ENCODE data around the gene ERC1. TPM values are rescaled to one million over a fixed set of nuclear protein-coding genes. Genes with fewer than 3 reads are reported as not detected.

ERC1 gene
- total RNA-seq, 2 donors from 2014 or later = 18.9 to 72.9 TPM

DNA sequence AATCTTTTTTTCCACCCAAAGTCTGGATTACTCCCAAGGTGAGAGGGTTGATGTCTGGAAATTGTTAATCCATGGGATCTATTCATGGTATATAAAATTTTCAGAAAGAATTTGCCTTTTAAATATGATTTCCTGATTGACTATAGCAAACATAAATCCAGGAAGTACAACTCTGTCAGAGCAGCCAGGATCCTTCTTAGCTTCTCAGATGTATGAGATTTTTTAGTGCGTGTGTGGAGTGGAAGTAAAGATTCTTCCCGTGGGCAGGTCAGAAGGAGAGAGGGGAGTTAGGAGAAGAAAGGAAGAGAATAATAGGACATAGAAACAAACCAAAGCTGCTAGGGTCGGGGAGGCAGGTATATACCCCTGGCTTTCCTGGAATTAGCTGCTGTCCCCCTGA lies 444.0 kb downstream of the ERC1 start:
- Histone ChIP-seq H3K4me1 (replicated peaks) (peaks cover 7% of the 10 kb centered on the region), H3K36me3 (no peaks in the 10 kb centered on the region), H3K4me3 (no peak overlapping the region), H3K9me3 (no peaks in the 10 kb centered on the region), H3K27me3 (replicated peaks; ENCODE audit: insufficient read depth) (no peaks in the 10 kb centered on the region), H3K27ac (peak overlapping the region; percentile 20 to 32)
- intact Hi-C loops (cut with DNase I) = no loop called here
- DNase-seq (ENCODE audit: low spot score) = no peak
- WGBS = 53% methylated on average over 3 of the region's 3 CpGs
- TF ChIP-seq, protein P1, sequence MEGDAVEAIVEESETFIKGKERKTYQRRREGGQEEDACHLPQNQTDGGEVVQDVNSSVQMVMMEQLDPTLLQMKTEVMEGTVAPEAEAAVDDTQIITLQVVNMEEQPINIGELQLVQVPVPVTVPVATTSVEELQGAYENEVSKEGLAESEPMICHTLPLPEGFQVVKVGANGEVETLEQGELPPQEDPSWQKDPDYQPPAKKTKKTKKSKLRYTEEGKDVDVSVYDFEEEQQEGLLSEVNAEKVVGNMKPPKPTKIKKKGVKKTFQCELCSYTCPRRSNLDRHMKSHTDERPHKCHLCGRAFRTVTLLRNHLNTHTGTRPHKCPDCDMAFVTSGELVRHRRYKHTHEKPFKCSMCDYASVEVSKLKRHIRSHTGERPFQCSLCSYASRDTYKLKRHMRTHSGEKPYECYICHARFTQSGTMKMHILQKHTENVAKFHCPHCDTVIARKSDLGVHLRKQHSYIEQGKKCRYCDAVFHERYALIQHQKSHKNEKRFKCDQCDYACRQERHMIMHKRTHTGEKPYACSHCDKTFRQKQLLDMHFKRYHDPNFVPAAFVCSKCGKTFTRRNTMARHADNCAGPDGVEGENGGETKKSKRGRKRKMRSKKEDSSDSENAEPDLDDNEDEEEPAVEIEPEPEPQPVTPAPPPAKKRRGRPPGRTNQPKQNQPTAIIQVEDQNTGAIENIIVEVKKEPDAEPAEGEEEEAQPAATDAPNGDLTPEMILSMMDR (IDR thresholded peaks at IDR 0.05) = no peak
- TF ChIP-seq POLR2A (IDR thresholded peaks at IDR 0.05) = no peak
- no peak for TF ChIP-seq POLR2AphosphoS5 (IDR thresholded peaks at IDR 0.05)

DNA sequence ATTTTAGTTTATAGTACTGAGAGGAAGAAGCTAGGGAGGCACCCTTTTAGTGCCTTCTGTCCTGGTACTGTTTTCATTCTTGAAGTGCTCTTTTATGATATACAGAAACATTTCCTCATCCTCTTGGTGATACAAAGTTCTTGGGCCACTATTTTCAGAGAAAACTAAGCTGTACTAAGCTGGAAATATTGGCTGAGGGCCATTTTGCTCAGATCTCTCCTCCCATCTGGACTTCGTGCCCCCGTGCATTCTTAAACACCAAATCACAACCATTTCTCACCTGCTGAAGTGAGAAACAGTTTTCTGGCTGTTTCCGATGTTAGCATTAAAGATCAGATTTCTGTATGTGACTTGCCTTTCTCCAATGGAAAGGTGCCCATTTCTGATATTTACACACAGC lies 444.4 kb downstream of the ERC1 start:
- DNase-seq (ENCODE audit: low spot score) = no peak
- Histone ChIP-seq H3K4me3 (no peak overlapping the region), H3K4me1 (replicated peaks) (peaks cover 7% of the 10 kb centered on the region), H3K27ac (peak overlapping the region; percentile 20 to 32), H3K9me3 (no peaks in the 10 kb centered on the region), H3K27me3 (replicated peaks; ENCODE audit: insufficient read depth) (no peaks in the 10 kb centered on the region), H3K36me3 (no peaks in the 10 kb centered on the region)
- TF ChIP-seq, protein P1 (IDR thresholded peaks at IDR 0.05) = no peak
- TF ChIP-seq POLR2AphosphoS5 (IDR thresholded peaks at IDR 0.05) (no peak), POLR2A (IDR thresholded peaks at IDR 0.05) (no peak)
- intact Hi-C loops (cut with DNase I) = no loop called here
- WGBS = 31% methylated on average over 3 of the region's 3 CpGs

DNA sequence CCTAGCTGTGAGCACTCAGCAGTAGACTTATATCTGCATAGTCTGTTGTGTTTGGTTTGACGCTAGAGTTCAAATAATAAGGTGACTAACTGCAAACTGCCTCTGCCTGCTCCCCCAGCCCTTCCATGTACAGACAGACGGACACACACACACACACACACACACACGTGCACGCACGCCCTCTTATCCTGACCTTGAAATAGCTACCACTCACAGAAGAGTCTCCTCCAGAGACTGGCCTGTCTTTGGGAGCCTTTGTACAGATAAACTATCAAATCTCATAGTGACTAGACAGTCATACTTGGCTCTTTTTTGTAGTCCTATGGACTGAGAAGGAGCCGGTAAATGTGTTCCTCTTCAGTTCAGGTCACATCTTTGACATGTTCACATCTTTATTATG lies 445.0 kb downstream of the ERC1 start:
- Histone ChIP-seq H3K27ac (peak overlapping the region in 1 of 2 donors; percentile 32), H3K4me1 (replicated peaks) (peaks cover 7% of the 10 kb centered on the region), H3K9me3 (no peaks in the 10 kb centered on the region), H3K4me3 (no peak overlapping the region), H3K27me3 (replicated peaks; ENCODE audit: insufficient read depth) (no peaks in the 10 kb centered on the region), H3K36me3 (no peaks in the 10 kb centered on the region)
- no peak for DNase-seq (ENCODE audit: low spot score)
- TF ChIP-seq, protein P1 (IDR thresholded peaks at IDR 0.05) = no peak
- no peak for TF ChIP-seq POLR2A (IDR thresholded peaks at IDR 0.05)
- TF ChIP-seq POLR2AphosphoS5 (IDR thresholded peaks at IDR 0.05) = no peak
- intact Hi-C loops (cut with DNase I) = no loop called here
- 91% methylated on average over 6 of the region's 6 CpGs for WGBS

DNA sequence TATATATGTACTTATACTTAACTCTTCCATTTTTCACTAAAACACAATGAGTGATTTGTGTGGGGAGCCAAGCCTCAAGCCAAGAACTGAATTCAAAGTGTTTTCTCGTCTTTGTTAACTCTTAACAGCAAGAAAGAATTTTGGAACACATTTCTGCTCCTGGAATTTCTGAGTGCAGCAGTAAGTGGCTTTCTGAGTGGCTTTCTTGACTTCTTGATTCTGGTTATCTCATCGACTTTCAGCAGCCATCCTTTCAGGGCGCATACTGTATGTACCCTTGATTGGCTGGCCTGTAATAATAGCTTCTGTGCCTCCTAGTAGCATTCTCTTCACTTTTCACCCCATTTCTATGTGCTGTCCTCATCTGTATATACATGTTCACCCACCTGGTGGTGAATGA lies 446.0 kb downstream of the ERC1 start:
- no peak for TF ChIP-seq POLR2A (IDR thresholded peaks at IDR 0.05)
- Histone ChIP-seq H3K4me1 (replicated peaks) (peaks cover 7% of the 10 kb centered on the region), H3K9me3 (no peaks in the 10 kb centered on the region), H3K36me3 (no peaks in the 10 kb centered on the region), H3K27me3 (replicated peaks; ENCODE audit: insufficient read depth) (no peaks in the 10 kb centered on the region), H3K4me3 (no peak overlapping the region), H3K27ac (no peak overlapping the region)
- intact Hi-C loops (cut with DNase I) = no loop called here
- no peak for DNase-seq (ENCODE audit: low spot score)
- WGBS = 87% methylated on average over 3 of the region's 3 CpGs

DNA sequence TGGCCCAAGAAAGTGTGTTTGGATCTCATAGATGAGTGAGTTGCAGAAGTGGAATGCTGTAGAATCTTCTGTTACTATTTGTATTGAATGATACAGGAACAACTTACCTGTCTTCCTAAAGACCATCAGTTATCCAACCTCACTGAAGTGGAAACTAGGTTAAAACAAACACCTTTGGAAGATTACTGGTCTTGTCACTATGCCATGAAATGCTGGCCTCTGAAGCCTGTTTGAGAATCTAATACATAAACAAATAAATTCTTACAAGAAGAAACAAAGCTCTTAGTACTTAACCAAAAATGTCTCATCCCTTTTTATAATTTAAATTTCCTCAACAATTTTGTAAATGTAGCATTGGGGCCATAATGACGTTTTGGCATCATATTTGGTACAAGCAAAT lies 448.2 kb downstream of the ERC1 start:
- Histone ChIP-seq H3K4me1 (replicated peaks) (peaks cover 7% of the 10 kb centered on the region), H3K36me3 (no peaks in the 10 kb centered on the region), H3K4me3 (no peak overlapping the region), H3K9me3 (no peaks in the 10 kb centered on the region), H3K27me3 (replicated peaks; ENCODE audit: insufficient read depth) (no peaks in the 10 kb centered on the region), H3K27ac (no peak overlapping the region)
- intact Hi-C loops (cut with DNase I) = no loop called here
- DNase-seq (ENCODE audit: low spot score) = no peak
- TF ChIP-seq POLR2A (IDR thresholded peaks at IDR 0.05) (no peak), POLR2AphosphoS5 (IDR thresholded peaks at IDR 0.05) (no peak)
- TF ChIP-seq, protein P1 (IDR thresholded peaks at IDR 0.05) = no peak
- WGBS = 43% methylated on average over 1 of the region's 1 CpG
